Esophagus squamous epithelium (tissue), 5 donors: Measurements from ENCODE around the gene ELOVL6. TPM values are rescaled to one million over a fixed set of nuclear protein-coding genes. Genes with fewer than 3 reads are reported as not detected.

Experiments used
- DNase-seq: peaks from one replicate; lab custom pipeline; 2025; lab: John Stamatoyannopoulos, UW
- H3K27ac ChIP-seq, 4 donors: fragments of 200-600 bp; sonication (generic); one replicate each; pipeline ENCODE4 v1.5.1; 2016 to 2019; ENCODE audit warnings: mild to moderate bottlenecking in 1 of 4
- H3K27me3 ChIP-seq, 4 donors: fragments of 200-600 bp; sonication (generic); 1 replicate in 3 of 4; 2 replicates in 1 of 4; pipeline versions ENCODE4 v1.5.1 to v1.6.0; 2017 to 2021; ENCODE audit warnings: antibody characterized with exemption in 1 of 4
- H3K36me3 ChIP-seq, 3 donors: fragments of 200-600 bp; sonication (generic); one replicate each; pipeline ENCODE4 v1.5.1; 2016 to 2019
- H3K4me1 ChIP-seq, 3 donors: fragments of 200-600 bp; sonication (generic); one replicate each; pipeline ENCODE4 v1.5.1; 2017 to 2019
- H3K4me3 ChIP-seq, 4 donors: fragments of 200-600 bp; sonication (generic); 1 replicate in 3 of 4; 2 replicates in 1 of 4; pipeline ENCODE4 v1.5.1; 2016 to 2019; ENCODE audit warnings: mild to moderate bottlenecking in 2 of 4, moderate library complexity in 1 of 4
- H3K9me3 ChIP-seq, 3 donors: fragments of 200-600 bp; sonication (generic); one replicate each; pipeline ENCODE4 v1.5.1; 2016 to 2019
- CTCF ChIP-seq, 6 experiments: fragments of 450-650 bp in 4 of 6; fragments of 200-600 bp in 2 of 6; sonication (generic) in 2 of 6; IDR thresholded peaks; one replicate each; pipeline ENCODE4 v1.5.1; 2016 to 2019; ENCODE audit warnings: antibody characterized with exemption in 6 of 6, mild to moderate bottlenecking in 4 of 6, moderate library complexity in 4 of 6
- POLR2A ChIP-seq, 4 donors: fragments of 450-650 bp; IDR thresholded peaks; one replicate each; pipeline ENCODE4 v1.6.1; 2017; ENCODE audit warnings: antibody characterized with exemption in 4 of 4, mild to moderate bottlenecking in 4 of 4, moderate library complexity in 3 of 4
- WGBS, 2 donors: methylation state at CpG; one replicate each; pipeline ENCODE4 v1.1.5; 2018; 5-methylcytosine and 5-hydroxymethylcytosine counted together
- intact Hi-C: fragments of 100-400 bp; cut with DNase I; formaldehyde crosslinking; loops from one replicate; pipeline ENCODE4 v1.15.0; 2022
- total RNA-seq, 4 donors: library from RNA; depleted of rRNA; stranded (reverse); fragments of >200 nt; gene quantifications; one replicate each; pipeline ENCODE4 v1.1.0, GENCODE V29; 2016
- donor health status: DM: yes; HTN: yes; CAD: no.

ELOVL6 gene
- total RNA-seq, 4 donors from 2014 or later, result 13.0 to 39.5 (median 19.4) TPM

GRCh38 chr4:110109455-110109854 is 89.0 kb downstream of the ELOVL6 start:
- Histone ChIP-seq H3K27me3 (no peaks in the 10 kb centered on the region), H3K4me1 (peaks cover 0 to 22% (median 4%) of the 10 kb centered on the region in 3 donors), H3K27ac (no peak overlapping the region), H3K9me3 (no peaks in the 10 kb centered on the region), H3K36me3 (peaks cover 0 to 8% (median 0%) of the 10 kb centered on the region in 3 donors), H3K4me3 (no peak overlapping the region)
- TF ChIP-seq POLR2A (IDR thresholded peaks at IDR 0.05) (no peak), CTCF (IDR thresholded peaks at IDR 0.05) (no peak)
- DNase-seq, result no peak
- 92 to 93% methylated on average over 3 of the region's 3 CpGs for WGBS, 2 donors
- intact Hi-C loops, result no loop called here

- Histone ChIP-seq H3K4me3 (no peak overlapping the region), H3K36me3 (peaks cover 0 to 13% (median 0%) of the 10 kb centered on the region in 3 donors), H3K27me3 (no peaks in the 10 kb centered on the region), H3K9me3 (no peaks in the 10 kb centered on the region), H3K27ac (no peak overlapping the region), H3K4me1 (peaks cover 0 to 22% (median 4%) of the 10 kb centered on the region in 3 donors)
- no peak for DNase-seq
- intact Hi-C loops, result no loop called here
- WGBS, 2 donors, result 83 to 96% methylated on average over 1 of the region's 1 CpG
- no peak for TF ChIP-seq CTCF (IDR thresholded peaks at IDR 0.05)
- no peak for TF ChIP-seq POLR2A (IDR thresholded peaks at IDR 0.05)
Measured at GRCh38 chr4:110108960-110109359, 89.5 kb downstream of the ELOVL6 start.

- intact Hi-C loops, result no loop called here
Measured at GRCh38 chr4:110108422-110108821, 90.0 kb downstream of the ELOVL6 start.

GRCh38 chr4:110107866-110108265 is 90.5 kb downstream of the ELOVL6 start:
- DNase-seq, result no peak
- TF ChIP-seq POLR2A (IDR thresholded peaks at IDR 0.05) (no peak), CTCF (IDR thresholded peaks at IDR 0.05) (no peak)
- H3K9me3 ChIP-seq, result no peaks in the 10 kb centered on the region
- intact Hi-C loops, result no loop called here
- no peak overlapping the region for H3K4me3 ChIP-seq
- H3K27ac ChIP-seq, result no peak overlapping the region
- H3K36me3 ChIP-seq, result peaks cover 0 to 16% (median 0%) of the 10 kb centered on the region in 3 donors
- no peaks in the 10 kb centered on the region for H3K27me3 ChIP-seq
- peaks cover 0 to 22% (median 4%) of the 10 kb centered on the region in 3 donors for H3K4me1 ChIP-seq

More at GRCh38 chr4:110108422-110108821, 90.0 kb downstream of the ELOVL6 start:
- Histone ChIP-seq H3K36me3 (peaks cover 0 to 16% (median 0%) of the 10 kb centered on the region in 3 donors), H3K4me3 (no peak overlapping the region), H3K27me3 (no peaks in the 10 kb centered on the region), H3K27ac (no peak overlapping the region), H3K4me1 (peaks cover 0 to 22% (median 4%) of the 10 kb centered on the region in 3 donors), H3K9me3 (no peaks in the 10 kb centered on the region)
- no peak for TF ChIP-seq CTCF (IDR thresholded peaks at IDR 0.05)
- no peak for TF ChIP-seq POLR2A (IDR thresholded peaks at IDR 0.05)
- WGBS, 2 donors, result 52 to 87% methylated on average over 3 of the region's 3 CpGs
- no peak for DNase-seq

GRCh38 chr4:110106931-110107296 is 91.5 kb downstream of the ELOVL6 start:
- DNase-seq, result no peak
- H3K27ac ChIP-seq, result no peak overlapping the region
- peaks cover 0 to 22% (median 4%) of the 10 kb centered on the region in 3 donors for H3K4me1 ChIP-seq
- 15 to 28% methylated on average over 1 of the region's 1 CpG for WGBS, 2 donors
- peaks cover 0 to 16% (median 0%) of the 10 kb centered on the region in 3 donors for H3K36me3 ChIP-seq
- H3K4me3 ChIP-seq, result no peak overlapping the region
- intact Hi-C loops, result no loop called here
- no peak for TF ChIP-seq CTCF (IDR thresholded peaks at IDR 0.05)
- TF ChIP-seq POLR2A (IDR thresholded peaks at IDR 0.05), result no peak
- H3K27me3 ChIP-seq, result no peaks in the 10 kb centered on the region
- H3K9me3 ChIP-seq, result no peaks in the 10 kb centered on the region
